Trophoblast cell (in vitro differentiated cells and primary cell): ENCODE measurements around the gene PHIP.

ENCODE experiments used
- DNase-seq, 2 donors: peaks; one replicate each; pipeline ENCODE4 v3.0.0-alpha.2; 2016
- H2AFZ ChIP-seq: 2 replicates; pipeline ENCODE4 v1.6.1; 2013; ENCODE audit warnings: low read length, moderate library complexity, mild to moderate bottlenecking; ENCODE audit not compliant: insufficient read depth, poor library complexity
- H2AK5ac ChIP-seq: 2 replicates; pipeline ENCODE4 v1.6.1; 2013; ENCODE audit warnings: mild to moderate bottlenecking, low read length
- H2BK120ac ChIP-seq: 2 replicates; pipeline ENCODE4 v1.6.1; 2013; ENCODE audit warnings: low read length, mild to moderate bottlenecking, moderate library complexity; ENCODE audit not compliant: insufficient read depth, poor library complexity
- H2BK12ac ChIP-seq: 2 replicates; pipeline ENCODE4 v1.6.1; 2013; ENCODE audit warnings: mild to moderate bottlenecking, low read length, moderate library complexity
- H2BK5ac ChIP-seq: 2 replicates; pipeline ENCODE4 v1.6.1; 2013; ENCODE audit warnings: low read length, low read depth, moderate library complexity, mild to moderate bottlenecking; ENCODE audit not compliant: poor library complexity
- H3K14ac ChIP-seq: 2 replicates; pipeline ENCODE4 v1.6.1; 2013; ENCODE audit warnings: mild to moderate bottlenecking, low read length
- H3K18ac ChIP-seq: 2 replicates; pipeline ENCODE4 v1.6.1; 2013; ENCODE audit warnings: mild to moderate bottlenecking, low read length
- H3K23ac ChIP-seq: 2 replicates; pipeline ENCODE4 v1.6.1; 2013; ENCODE audit warnings: low read length
- H3K27ac ChIP-seq: 2 replicates; pipeline ENCODE4 v1.5.1; 2013; ENCODE audit warnings: low read depth, mild to moderate bottlenecking, inconsistent platforms, low read length, moderate library complexity
- H3K27me3 ChIP-seq: 2 replicates; pipeline ENCODE4 v1.6.1; 2013; ENCODE audit warnings: inconsistent platforms, mild to moderate bottlenecking, low read length, moderate library complexity; ENCODE audit not compliant: insufficient read depth
- H3K36me3 ChIP-seq, 2 experiments: 1 replicate in 1 of 2; 2 replicates in 1 of 2; pipeline ENCODE4 v1.6.1; 2013; ENCODE audit warnings: low read length in 2 of 2, mild to moderate bottlenecking in 2 of 2, moderate library complexity in 1 of 2; ENCODE audit not compliant: insufficient read depth in 2 of 2, control insufficient read depth in 1 of 2
- H3K4ac ChIP-seq: 2 replicates; pipeline ENCODE4 v1.6.1; 2013; ENCODE audit warnings: low read depth, mild to moderate bottlenecking, low read length, moderate library complexity
- H3K4me1 ChIP-seq, 2 experiments: 1 replicate in 1 of 2; 2 replicates in 1 of 2; pipeline ENCODE4 v1.6.1; 2013; ENCODE audit warnings: low read length in 2 of 2, mild to moderate bottlenecking in 2 of 2, moderate library complexity in 1 of 2; ENCODE audit not compliant: insufficient read depth in 2 of 2, control insufficient read depth in 1 of 2
- H3K4me2 ChIP-seq: 2 replicates; pipeline ENCODE4 v1.6.1; 2013; ENCODE audit warnings: inconsistent platforms, mild to moderate bottlenecking, low read length, moderate library complexity
- H3K4me3 ChIP-seq: 2 replicates; pipeline ENCODE4 v1.5.1; 2013; ENCODE audit warnings: mild to moderate bottlenecking, low read depth, low read length, inconsistent platforms
- H3K79me1 ChIP-seq: one replicate; pipeline ENCODE4 v1.6.1; 2013; ENCODE audit warnings: low read length
- H3K79me2 ChIP-seq: 2 replicates; pipeline ENCODE4 v1.6.1; 2013; ENCODE audit warnings: low read length, mild to moderate bottlenecking; ENCODE audit not compliant: control insufficient read depth, insufficient read depth, poor library complexity
- H3K9ac ChIP-seq: 2 replicates; pipeline ENCODE4 v1.6.1; 2013; ENCODE audit warnings: mild to moderate bottlenecking, low read length
- H3K9me3 ChIP-seq: 2 replicates; pipeline ENCODE4 v1.6.1; 2013; ENCODE audit warnings: low read depth, mild to moderate bottlenecking, control low read depth, inconsistent platforms, low read length; ENCODE audit not compliant: insufficient read depth
- H4K12ac ChIP-seq: 2 replicates; pipeline ENCODE4 v1.6.1; 2013; ENCODE audit warnings: low read depth, mild to moderate bottlenecking, low read length, moderate library complexity
- H4K8ac ChIP-seq: 2 replicates; pipeline ENCODE4 v1.6.1; 2013; ENCODE audit warnings: low read depth, mild to moderate bottlenecking, low read length, moderate library complexity
- H4K91ac ChIP-seq: one replicate; pipeline ENCODE4 v1.6.1; 2013; ENCODE audit warnings: low read depth, mild to moderate bottlenecking, low read length, moderate library complexity
- WGBS: extraction: QIAGEN DNeasy Blood & Tissue Kit; methylation state at CpG from one replicate; pipeline ENCODE4 v1.1.7; 2013; ENCODE audit warnings: missing lambda C conversion rate; ENCODE audit not compliant: insufficient read length, insufficient coverage; ENCODE audit errors: extremely low coverage; 5-methylcytosine and 5-hydroxymethylcytosine counted together

Gene PHIP

GRCh38 chr6:79065232-79065631, 12.8 kb downstream of the PHIP start:
- Histone ChIP-seq H3K27me3 (no peaks in the 10 kb centered on the region), H3K4me1 (no peaks in the 10 kb centered on the region), H3K9me3 (no peaks in the 10 kb centered on the region), H2BK12ac (no peak overlapping the region), H2BK5ac (no peak overlapping the region), H4K12ac (no peak overlapping the region), H2BK120ac (no peak overlapping the region), H4K91ac (no peak overlapping the region), H4K8ac (no peak overlapping the region), H2AK5ac (no peak overlapping the region), H3K4me2 (no peak overlapping the region), H3K79me2 (no peaks in the 10 kb centered on the region), H3K4me3 (no peak overlapping the region), H3K23ac (no peak overlapping the region), H3K9ac (no peak overlapping the region), H3K36me3 (peaks cover 2 to 5% of the 10 kb centered on the region in 2 experiments), H3K27ac (no peak overlapping the region), H3K18ac (no peak overlapping the region), H2AFZ (no peak overlapping the region), H3K79me1 (no peaks in the 10 kb centered on the region), H3K14ac (no peak overlapping the region), H3K4ac (no peak overlapping the region)
- no peak for DNase-seq
- no CpG with 5 or more reads among the region's 2 CpGs for WGBS

GRCh38 chr6:79064635-79065034, 13.4 kb downstream of the PHIP start:
- Histone ChIP-seq H3K36me3 (peaks cover 2 to 5% of the 10 kb centered on the region in 2 experiments), H2BK120ac (no peak overlapping the region), H4K12ac (no peak overlapping the region), H3K9ac (no peak overlapping the region), H3K27me3 (no peaks in the 10 kb centered on the region), H3K27ac (no peak overlapping the region), H3K4me1 (no peaks in the 10 kb centered on the region), H3K4ac (no peak overlapping the region), H4K8ac (no peak overlapping the region), H2AFZ (no peak overlapping the region), H3K79me2 (no peaks in the 10 kb centered on the region), H2BK5ac (no peak overlapping the region), H3K79me1 (no peaks in the 10 kb centered on the region), H3K4me3 (no peak overlapping the region), H2BK12ac (no peak overlapping the region), H3K9me3 (no peaks in the 10 kb centered on the region), H4K91ac (no peak overlapping the region), H2AK5ac (no peak overlapping the region), H3K18ac (no peak overlapping the region), H3K23ac (no peak overlapping the region), H3K14ac (no peak overlapping the region), H3K4me2 (no peak overlapping the region)
- DNase-seq = no peak

GRCh38 chr6:79062708-79063107, 15.3 kb downstream of the PHIP start:
- Histone ChIP-seq H2AK5ac (no peak overlapping the region), H3K18ac (no peak overlapping the region), H3K36me3 (peaks cover 2 to 5% of the 10 kb centered on the region in 2 experiments), H3K79me1 (no peaks in the 10 kb centered on the region), H3K9me3 (no peaks in the 10 kb centered on the region), H3K4me1 (no peaks in the 10 kb centered on the region), H3K14ac (no peak overlapping the region), H2BK120ac (no peak overlapping the region), H3K4me2 (no peak overlapping the region), H3K79me2 (no peaks in the 10 kb centered on the region), H4K91ac (no peak overlapping the region), H3K27me3 (no peaks in the 10 kb centered on the region), H3K27ac (no peak overlapping the region), H3K9ac (no peak overlapping the region), H4K12ac (no peak overlapping the region), H2BK12ac (no peak overlapping the region), H2BK5ac (no peak overlapping the region), H2AFZ (no peak overlapping the region), H4K8ac (no peak overlapping the region), H3K23ac (peak overlapping the region; percentile 80), H3K4me3 (no peak overlapping the region), H3K4ac (no peak overlapping the region)
- no peak for DNase-seq
- no CpG with 5 or more reads among the region's 2 CpGs for WGBS

GRCh38 chr6:79057746-79058145, 20.3 kb downstream of the PHIP start:
- Histone ChIP-seq H2AFZ (no peak overlapping the region), H3K23ac (no peak overlapping the region), H3K27me3 (no peaks in the 10 kb centered on the region), H3K4ac (no peak overlapping the region), H2BK12ac (no peak overlapping the region), H3K36me3 (peaks cover 5 to 9% of the 10 kb centered on the region in 2 experiments), H3K4me3 (no peak overlapping the region), H3K9ac (no peak overlapping the region), H3K4me1 (no peaks in the 10 kb centered on the region), H2AK5ac (no peak overlapping the region), H3K4me2 (no peak overlapping the region), H4K12ac (no peak overlapping the region), H4K8ac (no peak overlapping the region), H2BK120ac (no peak overlapping the region), H3K27ac (no peak overlapping the region), H3K14ac (no peak overlapping the region), H4K91ac (no peak overlapping the region), H3K79me2 (no peaks in the 10 kb centered on the region), H3K9me3 (no peaks in the 10 kb centered on the region), H2BK5ac (no peak overlapping the region), H3K18ac (no peak overlapping the region), H3K79me1 (no peaks in the 10 kb centered on the region)
- WGBS = no CpG with 5 or more reads among the region's 1 CpG
- no peak for DNase-seq
